B cell (primary cell): ENCODE data around the gene KCNJ6. TPM values are rescaled to one million over a fixed set of nuclear protein-coding genes. Genes with fewer than 3 reads are reported as not detected.

Source experiments
- ATAC-seq: fragments of 200-7000 bp; cut with Tn5 transposase; one replicate; pipeline ENCODE4 v1.10.0; 2021; ENCODE audit warnings: low read depth, mild to moderate bottlenecking, moderate number of reproducible peaks, moderate library complexity
- CTCF ChIA-PET: fragments of 350-600 bp; sonication (Branson Sonifier 250); formaldehyde crosslinking; loops from one replicate; lab custom pipeline; 2021; ENCODE audit warnings: antibody characterized with exemption, inconsistent platforms; lab: Charles Lee
- POLR2A ChIA-PET: fragments of 350-600 bp; sonication (Branson Sonifier 250); formaldehyde crosslinking; loops from one replicate; lab custom pipeline; 2021; ENCODE audit warnings: antibody characterized with exemption; lab: Charles Lee
- DNase-seq: peaks from one replicate; pipeline ENCODE4 v3.0.0; 2013
- H2AFZ ChIP-seq: 2 replicates; pipeline ENCODE4 v1.6.1; 2012; ENCODE audit warnings: mild to moderate bottlenecking, low read depth, low read length; ENCODE audit not compliant: insufficient read depth, poor library complexity, severe bottlenecking
- H3K27ac ChIP-seq, 2 donors: 1 replicate in 1 of 2; 2 replicates in 1 of 2; pipeline ENCODE4 v1.5.1; 2012 to 2013; ENCODE audit warnings: low read length in 2 of 2, mild to moderate bottlenecking in 2 of 2, moderate library complexity in 1 of 2
- H3K27me3 ChIP-seq, 4 experiments: fragments of 200-600 bp in 1 of 4; sonication (generic) in 1 of 4; replicated peaks in 1 of 4; 1 replicate in 2 of 4; 2 replicates in 2 of 4; pipeline versions ENCODE4 v1.6.1 to v1.7.0; 2013 to 2016; ENCODE audit warnings: low read length in 3 of 4, mild to moderate bottlenecking in 2 of 4, mixed read lengths in 1 of 4, moderate library complexity in 1 of 4; ENCODE audit not compliant: insufficient read depth in 4 of 4, control insufficient read depth in 3 of 4; ENCODE audit errors: control extremely low read depth in 1 of 4
- H3K36me3 ChIP-seq, 2 experiments: replicated peaks in 1 of 2; 1 replicate in 1 of 2; 2 replicates in 1 of 2; pipeline versions ENCODE4 v1.6.1 to v1.7.1; 2013; ENCODE audit warnings: low read length in 1 of 2; ENCODE audit not compliant: insufficient read depth in 2 of 2, control insufficient read depth in 1 of 2; ENCODE audit errors: control extremely low read depth in 1 of 2, extremely low read depth in 1 of 2
- H3K4me1 ChIP-seq, 2 donors: fragments of 200-600 bp in 1 of 2; sonication (generic) in 1 of 2; 1 replicate in 1 of 2; 2 replicates in 1 of 2; pipeline versions ENCODE4 v1.5.1 to v1.6.1; 2013 to 2017; ENCODE audit warnings: low read length in 2 of 2; ENCODE audit not compliant: control insufficient read depth in 2 of 2, insufficient read depth in 2 of 2
- H3K4me2 ChIP-seq: replicated peaks from 2 replicates; pipeline ENCODE3; 2012; ENCODE audit warnings: mild to moderate bottlenecking, low read depth, low read length; ENCODE audit not compliant: poor library complexity, severe bottlenecking
- H3K4me3 ChIP-seq, 5 experiments: fragments of 200-600 bp in 1 of 5; sonication (generic) in 1 of 5; 1 replicate in 3 of 5; 2 replicates in 2 of 5; pipeline versions ENCODE4 v1.5.1 to v1.7.0; 2011 to 2016; ENCODE audit warnings: low read length in 4 of 5, mild to moderate bottlenecking in 4 of 5, low read depth in 2 of 5, control low read depth in 1 of 5, moderate library complexity in 1 of 5; ENCODE audit not compliant: insufficient read depth in 1 of 5; ENCODE audit errors: control extremely low read depth in 1 of 5, extremely low read depth in 1 of 5
- H3K79me2 ChIP-seq: fragments of 200-600 bp; sonication (generic); one replicate; pipeline ENCODE4 v1.6.0; 2016; ENCODE audit warnings: low read length; ENCODE audit not compliant: control insufficient read depth, insufficient read depth
- H3K9ac ChIP-seq: fragments of 200-600 bp; sonication (generic); 2 replicates; pipeline ENCODE4 v1.6.1; 2017; ENCODE audit warnings: mild to moderate bottlenecking, low read length, moderate library complexity
- H3K9me3 ChIP-seq, 3 donors: one replicate each; pipeline versions ENCODE4 v1.6.1 to v1.7.1; 2013; ENCODE audit warnings: low read length in 2 of 3; ENCODE audit not compliant: control insufficient read depth in 2 of 3, insufficient read depth in 1 of 3; ENCODE audit errors: control extremely low read depth in 1 of 3
- H4K20me1 ChIP-seq: 2 replicates; pipeline ENCODE4 v1.6.0; 2012; ENCODE audit warnings: mild to moderate bottlenecking, low read length; ENCODE audit not compliant: insufficient read depth, control insufficient read depth, poor library complexity, severe bottlenecking
- H3K27ac Mint-ChIP-seq: one replicate; pipeline ENCODE4 v1.8.0; 2021; ENCODE audit warnings: mixed read lengths
- H3K27me3 Mint-ChIP-seq: one replicate; pipeline ENCODE4 v1.8.0; 2021; ENCODE audit warnings: mixed read lengths
- H3K4me1 Mint-ChIP-seq: one replicate; pipeline ENCODE4 v1.8.0; 2021; ENCODE audit warnings: mixed read lengths
- H3K4me3 Mint-ChIP-seq: one replicate; pipeline ENCODE4 v1.8.0; 2021; ENCODE audit warnings: mixed read lengths
- H3K9me3 Mint-ChIP-seq: one replicate; pipeline ENCODE4 v1.8.0; 2022; ENCODE audit warnings: mixed read lengths; ENCODE audit not compliant: insufficient read depth
- CTCF ChIP-seq: fragments of 200-600 bp; IDR thresholded peaks from one replicate; pipeline ENCODE4 v1.8.0; 2022; ENCODE audit warnings: antibody characterized with exemption, mild to moderate bottlenecking
- EZH2 ChIP-seq: IDR thresholded peaks from 2 replicates; pipeline ENCODE4 v1.6.1; 2012; ENCODE audit warnings: borderline replicate concordance, low read depth, mild to moderate bottlenecking, moderate library complexity, low read length; ENCODE audit not compliant: insufficient read depth, poor library complexity, severe bottlenecking
- WGBS: methylation state at CpG from one replicate; pipeline ENCODE4 v1.1.5; 2013; ENCODE audit warnings: missing lambda C conversion rate; ENCODE audit not compliant: insufficient coverage; 5-methylcytosine and 5-hydroxymethylcytosine counted together
- intact Hi-C: fragments of 100-400 bp; cut with micrococcal nuclease; formaldehyde crosslinking; loops from one replicate; pipeline ENCODE4 v1.10.0; 2022
- polyA plus RNA-seq: library from polyadenylated mRNA; depleted of rRNA; stranded (reverse); fragments of >200 nt; gene quantifications from 2 replicates; pipeline ENCODE4 v1.2.3, GENCODE V29; 2012
- total RNA-seq, 2 donors: library from RNA; stranded (reverse); fragments of 120-200 nt in 1 of 2; gene quantifications; 1 replicate in 1 of 2; 2 replicates in 1 of 2; pipeline versions ENCODE4 v1.2.3 to v1.2.4, GENCODE V29; 2013 to 2022

KCNJ6 gene
- total and polyA plus RNA-seq, 2 donors (not counting 1 experiment from before 2014, with no cell fraction given) = not detected

GRCh38 chr21:37891972-37892371 is 24.3 kb downstream of the KCNJ6 start:
- Mint-ChIP-seq H3K9me3 (no peaks in the 10 kb centered on the region), H3K27ac (no peak overlapping the region), H3K4me1 (no peaks in the 10 kb centered on the region), H3K27me3 (peaks cover 7% of the 10 kb centered on the region), H3K4me3 (no peak overlapping the region)
- DNase-seq (no peak), ATAC-seq (no peak)
- H3K9me3 ChIP-seq = no peaks in the 10 kb centered on the region
- H3K27me3 ChIP-seq = no peaks in the 10 kb centered on the region
- H3K9ac ChIP-seq = no peak overlapping the region
- POLR2A ChIA-PET = no interaction called here
- H3K4me2 ChIP-seq = no peak overlapping the region
- CTCF ChIA-PET = no interaction called here
- H3K4me1 ChIP-seq = no peaks in the 10 kb centered on the region
- no peaks in the 10 kb centered on the region for H3K79me2 ChIP-seq
- no peak overlapping the region for H3K4me3 ChIP-seq
- H3K27ac ChIP-seq = no peak overlapping the region
- TF ChIP-seq CTCF (no peak), EZH2 (no peak)
- no peak overlapping the region for H2AFZ ChIP-seq
- intact Hi-C loops = no loop called here
- 83% methylated on average over 1 of the region's 2 CpGs for WGBS
- H4K20me1 ChIP-seq = no peaks in the 10 kb centered on the region
- no peaks in the 10 kb centered on the region for H3K36me3 ChIP-seq

- H3K27ac ChIP-seq = no peak overlapping the region
- no peaks in the 10 kb centered on the region for H3K9me3 Mint-ChIP-seq
These were observed 27.6 kb downstream of the KCNJ6 start for GRCh38 chr21:37888659-37889058.

More at GRCh38 chr21:37888659-37889058, 27.6 kb downstream of the KCNJ6 start:
- no peaks in the 10 kb centered on the region for H4K20me1 ChIP-seq
- no peaks in the 10 kb centered on the region for H3K79me2 ChIP-seq
- no peaks in the 10 kb centered on the region for H3K36me3 ChIP-seq
- H3K4me2 ChIP-seq = no peak overlapping the region
- ChIA-PET POLR2A (no interaction called here), CTCF (no interaction called here)
- H2AFZ ChIP-seq = no peak overlapping the region
- no peak overlapping the region for H3K9ac ChIP-seq
- Mint-ChIP-seq H3K27me3 (peaks cover 10% of the 10 kb centered on the region), H3K4me3 (no peak overlapping the region), H3K4me1 (no peaks in the 10 kb centered on the region), H3K27ac (no peak overlapping the region)
- no peaks in the 10 kb centered on the region for H3K27me3 ChIP-seq
- DNase-seq (no peak), ATAC-seq (no peak)
- H3K4me3 ChIP-seq = no peak overlapping the region
- no peaks in the 10 kb centered on the region for H3K4me1 ChIP-seq
- TF ChIP-seq EZH2 (no peak), CTCF (no peak)
- H3K9me3 ChIP-seq = no peaks in the 10 kb centered on the region
- intact Hi-C loops = no loop called here
- WGBS = 94% methylated on average over 6 of the region's 6 CpGs
